GM18858 (cell line): ENCODE data around the gene CKMT1B.
"Not testable (repeated sequence)": the region's sequence is repeated elsewhere in the genome, so short reads cannot be mapped to it uniquely, and the experiment has no call there.

Experiments
- ATAC-seq: cut with Tn5 transposase; IDR thresholded peaks from one replicate; pipeline ENCODE4 v1.9.1; 2021; ENCODE audit not compliant: unreplicated experiment

Gene CKMT1B

DNA sequence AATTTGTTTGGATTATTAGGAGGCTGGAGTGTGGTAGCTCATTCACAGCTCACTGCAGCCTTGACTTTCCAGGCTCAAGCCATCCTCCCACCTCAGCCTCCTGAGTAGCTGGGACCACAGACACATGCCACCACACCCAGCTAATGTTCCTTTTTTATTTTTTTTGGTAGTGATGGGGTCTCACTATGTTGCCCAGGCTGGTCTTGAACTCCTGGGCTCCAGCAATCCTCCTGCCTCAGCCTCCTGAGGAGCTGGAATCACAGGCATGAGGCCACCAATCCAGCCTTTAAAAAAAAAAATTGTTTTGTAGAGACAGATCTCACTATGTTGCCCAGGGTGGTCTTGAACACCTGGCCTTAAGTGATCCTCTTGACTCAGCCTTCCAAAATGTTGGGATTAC lies 33.1 kb downstream of the CKMT1B start:
- not testable (repeated sequence) for ATAC-seq

DNA sequence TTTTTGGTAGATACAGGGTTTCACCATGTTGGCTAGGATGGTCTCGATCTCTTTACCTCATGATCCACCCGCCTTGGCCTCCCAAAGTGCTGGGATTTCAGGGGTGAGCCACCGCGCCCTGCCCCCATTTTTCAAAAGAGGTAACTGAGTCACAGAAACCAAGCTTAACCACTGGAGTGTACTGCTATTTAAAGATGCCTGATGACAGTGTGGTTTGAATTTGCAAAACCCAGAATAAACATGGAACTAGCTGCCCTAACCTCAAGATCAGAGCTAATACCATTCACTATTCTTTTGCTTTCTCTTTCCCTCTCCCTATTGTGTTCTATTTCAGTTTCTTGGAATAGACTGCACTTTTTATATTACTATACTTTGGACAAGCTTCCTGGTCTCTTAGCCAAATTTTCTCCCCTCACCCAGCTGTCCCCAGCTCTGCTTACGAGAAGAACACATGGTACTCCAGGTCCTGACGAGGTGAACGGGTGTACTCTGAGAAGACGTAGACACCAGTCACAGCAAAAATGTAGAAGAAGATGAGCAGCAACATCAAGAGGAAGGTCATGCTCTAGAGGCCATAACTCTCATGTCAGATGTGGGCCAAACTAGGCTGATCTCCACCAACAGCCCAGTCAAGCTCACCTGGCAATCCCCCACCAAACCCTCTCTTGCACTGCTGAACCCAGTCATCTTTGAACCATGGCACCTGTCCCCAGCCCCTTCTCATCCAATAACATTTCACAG lies 44.8 kb downstream of the CKMT1B start:
- ATAC-seq = not testable (repeated sequence)
